GM12878 (cell line): ENCODE measurements around the gene CCDC78. TPM values are rescaled to one million over a fixed set of nuclear protein-coding genes. Genes with fewer than 3 reads are reported as not detected.

Source experiments
- ATAC-seq: fragments of 200-7000 bp; cut with Tn5 transposase; 3 replicates; pipeline ENCODE4 v1.9.1; 2020; ENCODE audit warnings: mild to moderate bottlenecking, moderate library complexity
- BruUV-seq: library from RNA; stranded (reverse); fragments of 400-500 nt; replicated peaks from 2 replicates; lab custom pipeline; 2021; lab: Mats Ljungman, UMichigan
- CTCF ChIA-PET: fragments of 300-600 bp; sonication (Branson Sonifier 250); formaldehyde crosslinking; extraction: SDS; loops from one replicate; lab custom pipeline; 2021; ENCODE audit warnings: inconsistent platforms; lab: Yijun Ruan, JAX
- POLR2A ChIA-PET: fragments of 350-600 bp; formaldehyde crosslinking; extraction: SDS; loops from one replicate; lab custom pipeline; 2021; ENCODE audit warnings: inconsistent platforms; lab: Charles Lee
- RAD21 ChIA-PET: fragments of 300-600 bp; sonication (Branson Sonifier 250); formaldehyde crosslinking; loops from one replicate; lab custom pipeline; 2023; ENCODE audit warnings: antibody characterized with exemption; ENCODE audit not compliant: unreplicated experiment; lab: Charles Lee
- SMC1A ChIA-PET: fragments of 300-600 bp; sonication (Branson Sonifier 250); formaldehyde crosslinking; loops from one replicate; lab custom pipeline; 2023; ENCODE audit not compliant: unreplicated experiment, uncharacterized antibody; lab: Charles Lee
- DNase-seq: peaks from one replicate; pipeline ENCODE4 v3.0.0-alpha.2; 2011; ENCODE audit warnings: low read depth, low spot score
- FAIRE-seq: peaks from 3 replicates; lab custom pipeline; 2011; peaks lifted over from hg19 to GRCh38; lab: Jason Lieb, UNC
- H2AFZ ChIP-seq: 2 replicates; pipeline ENCODE4 v1.6.0; 2011; ENCODE audit warnings: low read depth, low read length, control low read depth; ENCODE audit not compliant: control insufficient read depth
- H3K27ac ChIP-seq: 2 replicates; pipeline ENCODE4 v1.5.1; 2011; ENCODE audit warnings: control low read depth; ENCODE audit not compliant: control insufficient read depth, insufficient read depth
- H3K27me3 ChIP-seq, 2 experiments: replicated peaks in 1 of 2; 2 replicates each; pipeline versions ENCODE4 v1.6.0 to v1.6.1; 2011; ENCODE audit warnings: low read length in 1 of 2; ENCODE audit not compliant: control insufficient read depth in 2 of 2, insufficient read depth in 2 of 2
- H3K36me3 ChIP-seq, 2 experiments: 2 replicates each; pipeline ENCODE4 v1.5.1; 2011; ENCODE audit warnings: low read length in 1 of 2; ENCODE audit not compliant: control insufficient read depth in 2 of 2, insufficient read depth in 2 of 2
- H3K4me1 ChIP-seq: 2 replicates; pipeline ENCODE4 v1.6.1; 2011; ENCODE audit warnings: mild to moderate bottlenecking, low read length, moderate library complexity, mixed read lengths; ENCODE audit not compliant: control insufficient read depth, insufficient read depth
- H3K4me2 ChIP-seq: 2 replicates; pipeline ENCODE4 v1.6.0; 2011; ENCODE audit warnings: control low read depth; ENCODE audit not compliant: control insufficient read depth, insufficient read depth
- H3K4me3 ChIP-seq: fragments of 200-600 bp; sonication (generic); 2 replicates; pipeline ENCODE4 v1.5.1; 2016
- H3K79me2 ChIP-seq: 2 replicates; pipeline ENCODE4 v1.6.0; 2011; ENCODE audit warnings: low read length; ENCODE audit not compliant: control insufficient read depth, insufficient read depth
- H3K9ac ChIP-seq: 2 replicates; pipeline ENCODE4 v1.8.0; 2011; ENCODE audit warnings: low read length, control low read depth, mixed read lengths; ENCODE audit not compliant: control insufficient read depth, insufficient read depth
- H3K9me3 ChIP-seq: replicated peaks from 3 replicates; pipeline ENCODE4 v1.5.1; 2011; ENCODE audit warnings: mild to moderate bottlenecking, low read length; ENCODE audit not compliant: control insufficient read depth, insufficient read depth
- H4K20me1 ChIP-seq: 2 replicates; pipeline ENCODE4 v1.6.0; 2011; ENCODE audit not compliant: control insufficient read depth, insufficient read depth
- BMI1 ChIP-seq: fragments of 450-650 bp; IDR thresholded peaks from 2 replicates; pipeline ENCODE4 v1.6.1; 2016; ENCODE audit warnings: mild to moderate bottlenecking, moderate library complexity, borderline replicate concordance
- NFIC ChIP-seq: IDR thresholded peaks from 2 replicates; pipeline ENCODE4 v1.6.1; 2012; ENCODE audit warnings: low read depth, mild to moderate bottlenecking, inconsistent platforms, low read length, moderate library complexity
- RELB ChIP-seq: fragments of 450-650 bp; IDR thresholded peaks from 2 replicates; pipeline ENCODE4 v1.6.1; 2017; ENCODE audit warnings: low read depth, mild to moderate bottlenecking, moderate library complexity
- ZBTB40 ChIP-seq: fragments of 450-650 bp; IDR thresholded peaks from 2 replicates; pipeline ENCODE4 v1.6.1; 2016; ENCODE audit warnings: mild to moderate bottlenecking, moderate library complexity, borderline replicate concordance
- WGBS: methylation state at CpG from one replicate; pipeline ENCODE4 v1.1.6; 2016; ENCODE audit warnings: low lambda C conversion rate; ENCODE audit not compliant: insufficient replicate concordance, insufficient coverage; ENCODE audit errors: missing lambda C conversion rate; 5-methylcytosine and 5-hydroxymethylcytosine counted together
- in situ Hi-C: fragments of 300-500 bp; cut with MboI; formaldehyde crosslinking; loops from 9 replicates; pipeline ENCODE4 v1.14.3; 2018; ENCODE audit warnings: mixed read lengths
- intact Hi-C: fragments of 100-400 bp; cut with micrococcal nuclease; formaldehyde crosslinking; loops from one replicate; pipeline ENCODE4 v1.14.2; 2022; ENCODE audit not compliant: unreplicated experiment
- polyA plus RNA-seq, 11 experiments: library from polyadenylated mRNA; depleted of rRNA in 4 of 11; unstranded in 6 of 11; stranded (reverse) in 5 of 11; fragments of >200 nt; fragmentation: Nextera tagmentation in 4 of 11; fragmentation: Illumina TruSeq in 1 of 11; extraction: Ambion mirVana in 4 of 11; extraction: Trizol in 1 of 11; gene quantifications; 1 replicate in 1 of 11; 2 replicates in 10 of 11; pipeline versions ENCODE4 v1.2.1 to v1.2.3, GENCODE V29; 2011 to 2016; ENCODE audit warnings: inconsistent platforms in 2 of 11, missing spikeins in 2 of 11, low read depth in 1 of 11
- total RNA-seq, 4 experiments: library from RNA; depleted of rRNA in 3 of 4; stranded (reverse); fragments of >200 nt in 3 of 4; fragmentation: Illumina TruSeq in 1 of 4; extraction: Trizol in 1 of 4; gene quantifications; 2 replicates each; pipeline versions ENCODE4 v1.2.1 to v1.2.3, GENCODE V29; 2013 to 2021

The CCDC78 gene
- total and polyA plus RNA-seq, 10 of the 15 experiments (the other 5 are each of a cell fraction or from before 2014, with no cell fraction given): 0.10 to 26.2 (median 5.4) TPM

GRCh38 chr16:710500-711075, 15.7 kb downstream of the CCDC78 start (continued):
- no peak for TF ChIP-seq RELB

- Histone ChIP-seq H3K4me2 (no peak overlapping the region), H3K27ac (no peak overlapping the region), H3K36me3 (no peaks in the 10 kb centered on the region), H4K20me1 (no peaks in the 10 kb centered on the region), H3K79me2 (no peaks in the 10 kb centered on the region), H3K4me1 (no peaks in the 10 kb centered on the region), H3K9ac (no peak overlapping the region), H3K27me3 (no peaks in the 10 kb centered on the region; a peak in 2 of 4 replicates), H2AFZ (no peak overlapping the region), H3K4me3 (no peak overlapping the region), H3K9me3 (no peaks in the 10 kb centered on the region)
- in situ Hi-C loops (loop anchor here (5.0 kb wide), 1 partner anchor 77 kb away; the partner anchor contains the start of genes CHTF18 and RPUSD1), intact Hi-C loops (loop anchor here (2.0 kb wide), 1 partner anchor 393 kb away; no protein-coding TSS in a partner anchor)
- SMC1A ChIA-PET: no interaction called here
- BruUV-seq: no TSS peak
- FAIRE-seq (no peak), ATAC-seq (no peak), DNase-seq (no peak)
- WGBS: 30% methylated on average over 30 of the region's 30 CpGs
- TF ChIP-seq BMI1 (peak; percentile 84), NFIC (no peak), ZBTB40 (peak; percentile 43)
- RAD21 ChIA-PET: interaction anchor here (0.5 kb wide), 1 partner anchor 316 kb away, joined by 4 read pairs; no protein-coding TSS in a partner anchor
- CTCF ChIA-PET: interaction anchor here (1.0 to 1.3 kb wide), 3 partner anchors 14 to 75 kb away, joined by 4 to 5 read pairs (median 5); no protein-coding TSS in a partner anchor
- POLR2A ChIA-PET: no interaction called here
Measured at GRCh38 chr16:709566-710499, 16.4 kb downstream of the CCDC78 start.
